HG03135 (cell line): ENCODE data around the gene CLEC16A.
A peak's percentile ranks its signal among the peaks of the same experiment; 100 is the strongest.

Experiments used
- ATAC-seq: cut with Tn5 transposase; IDR thresholded peaks from one replicate; pipeline ENCODE4 v1.9.1; 2021; ENCODE audit warnings: mild to moderate bottlenecking, moderate library complexity; ENCODE audit not compliant: unreplicated experiment

CLEC16A gene

DNA sequence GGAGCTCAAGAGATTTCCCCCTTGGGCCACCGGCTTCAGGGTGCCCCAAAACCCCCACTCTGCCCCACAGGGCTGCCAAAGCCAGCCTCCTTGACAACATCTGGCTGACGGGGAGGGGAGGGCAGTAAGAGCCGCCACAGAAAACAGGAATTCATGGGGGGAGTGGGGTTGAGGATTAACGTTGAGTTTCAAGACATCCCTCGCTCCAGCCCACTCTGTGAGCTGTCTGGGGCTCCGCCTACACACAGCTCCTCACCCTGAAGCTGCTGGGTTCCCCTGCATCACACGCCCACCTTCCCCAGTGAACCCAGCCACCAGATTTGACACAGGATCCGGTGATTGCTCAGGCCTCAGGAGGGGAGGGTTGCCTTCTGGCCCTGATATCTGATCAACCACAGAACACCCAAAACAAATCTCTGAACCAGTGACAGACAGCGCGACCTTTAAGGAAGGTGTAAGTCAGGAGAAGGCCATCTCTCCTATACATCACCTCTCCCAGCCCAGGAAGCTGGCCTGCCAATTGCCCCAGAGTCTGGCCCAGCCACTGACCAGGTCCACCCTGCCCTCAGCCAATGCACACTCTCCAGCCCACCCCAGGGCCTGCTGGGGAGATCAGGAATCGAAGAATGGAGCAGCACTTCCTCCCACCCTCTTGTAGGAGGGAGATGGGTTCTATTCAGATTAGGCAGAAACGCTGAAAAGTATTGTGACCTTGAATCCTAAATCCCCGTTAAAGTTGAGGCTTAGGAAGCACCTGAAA is 132.1 kb downstream of the CLEC16A start:
- ATAC-seq = peak; percentile 54

DNA sequence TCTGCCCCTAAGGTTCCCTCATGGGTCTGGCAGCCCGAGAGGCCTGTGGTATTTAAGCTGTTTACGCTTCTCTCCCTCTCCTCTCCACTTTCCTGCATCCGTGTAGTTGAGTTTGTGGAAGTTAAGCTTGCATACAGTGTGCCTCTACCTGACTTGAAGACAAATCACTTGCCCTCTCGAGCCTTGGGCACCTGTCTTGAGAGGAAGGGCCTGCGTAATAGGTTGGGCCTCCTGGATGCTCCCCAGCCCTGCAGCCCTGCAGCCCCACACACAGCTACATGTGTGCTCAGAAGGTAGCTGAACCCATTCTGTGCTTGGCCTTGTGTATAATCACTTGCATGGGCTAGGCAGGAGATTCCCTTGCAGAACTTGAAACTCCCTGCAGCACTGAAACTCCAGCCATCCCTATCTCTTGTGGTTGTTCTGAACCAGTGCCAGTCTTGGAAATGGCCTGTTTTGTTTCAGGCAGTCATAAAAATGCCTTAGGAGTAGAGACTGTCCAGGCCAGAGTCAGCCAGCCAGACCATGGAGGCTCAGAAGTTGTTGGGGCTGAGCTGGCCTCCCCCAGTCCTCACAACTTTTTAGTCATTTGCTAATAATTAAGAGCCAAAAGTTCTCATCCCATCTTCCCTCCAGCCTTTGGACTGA is 134.6 kb downstream of the CLEC16A start:
- ATAC-seq = no peak

DNA sequence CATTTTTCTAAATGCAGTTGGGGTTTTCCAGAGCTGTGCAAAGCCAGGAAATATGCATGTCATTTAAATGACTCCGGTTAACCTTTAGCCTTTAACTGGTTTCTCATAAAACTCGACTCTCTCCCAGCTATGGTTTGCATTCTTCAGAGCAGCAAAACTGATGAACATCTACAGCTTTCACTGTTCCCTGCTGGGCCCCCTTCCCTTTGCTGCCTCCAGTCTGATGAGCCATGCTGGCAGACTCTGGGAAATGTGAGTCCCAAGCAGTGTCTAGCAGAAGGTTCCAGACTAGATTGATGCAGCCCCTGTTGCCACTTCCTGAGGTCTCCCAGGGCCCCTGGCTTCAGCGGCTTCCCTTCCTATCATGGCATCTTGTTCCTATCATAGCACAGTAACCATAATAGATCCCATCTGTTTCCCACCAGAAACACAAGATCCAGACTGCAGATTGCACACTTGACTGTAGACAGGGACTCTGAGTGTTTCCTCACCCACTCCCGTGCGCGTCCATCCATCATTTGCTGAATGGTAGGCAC is 135.4 kb downstream of the CLEC16A start:
- no peak for ATAC-seq

GRCh38 chr16:11080327-11080967 is 136.1 kb downstream of the CLEC16A start:
- no peak for ATAC-seq

GRCh38 chr16:11080999-11081630 is 136.8 kb downstream of the CLEC16A start:
- no peak for ATAC-seq

GRCh38 chr16:11082108-11082859 is 137.9 kb downstream of the CLEC16A start:
- ATAC-seq = no peak

- ATAC-seq = no peak
Observed at GRCh38 chr16:11082860-11083388, 138.6 kb downstream of the CLEC16A start.

DNA sequence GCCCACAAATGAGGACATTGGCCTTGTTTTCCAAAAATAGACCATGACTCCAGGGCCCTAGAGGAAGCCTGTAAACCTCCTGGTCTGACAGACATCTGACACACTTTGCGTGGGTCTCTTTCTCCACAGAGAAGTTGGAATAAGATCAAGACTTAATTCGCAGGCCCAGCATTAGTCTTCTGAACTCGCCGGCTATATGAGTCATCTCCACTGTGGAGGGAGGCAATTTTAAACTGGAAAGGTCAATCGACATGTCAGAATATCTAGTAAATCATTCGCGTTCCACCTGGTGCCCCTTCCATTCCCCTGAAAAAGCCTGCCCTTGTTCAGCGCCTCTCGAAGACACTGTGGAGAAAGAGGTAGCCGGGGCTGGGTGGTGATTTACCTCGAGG is 140.1 kb downstream of the CLEC16A start:
- no peak for ATAC-seq

DNA sequence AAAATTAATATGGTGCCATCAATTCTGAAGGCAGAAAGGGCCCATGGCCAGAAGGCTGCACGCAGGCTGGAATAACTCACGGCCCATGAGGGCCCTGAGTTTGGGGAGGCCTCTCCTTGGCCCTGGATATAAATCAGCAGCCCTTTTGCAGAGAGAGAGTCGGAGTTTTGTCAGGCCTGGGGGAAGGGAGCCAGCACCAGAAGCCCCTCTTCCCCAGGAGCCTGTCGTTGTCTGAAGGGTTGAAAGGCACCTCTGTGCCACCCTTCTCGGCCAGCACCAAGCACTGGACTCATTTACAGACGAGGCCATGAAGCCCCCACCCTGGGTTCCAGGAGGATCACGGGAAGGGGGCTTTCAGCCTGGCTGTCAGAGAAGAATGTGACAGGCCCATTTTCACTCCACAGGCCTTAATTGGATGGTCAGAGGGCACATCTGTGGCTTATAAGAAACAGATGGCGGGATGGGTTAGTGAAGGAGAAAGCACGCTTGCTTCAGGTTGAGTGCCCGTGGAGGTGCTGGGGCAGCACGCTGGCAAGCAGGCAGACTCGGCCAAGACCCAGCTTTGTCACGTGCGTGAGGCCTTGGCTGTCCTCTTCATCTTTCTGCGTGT is 140.6 kb downstream of the CLEC16A start:
- ATAC-seq = no peak

DNA sequence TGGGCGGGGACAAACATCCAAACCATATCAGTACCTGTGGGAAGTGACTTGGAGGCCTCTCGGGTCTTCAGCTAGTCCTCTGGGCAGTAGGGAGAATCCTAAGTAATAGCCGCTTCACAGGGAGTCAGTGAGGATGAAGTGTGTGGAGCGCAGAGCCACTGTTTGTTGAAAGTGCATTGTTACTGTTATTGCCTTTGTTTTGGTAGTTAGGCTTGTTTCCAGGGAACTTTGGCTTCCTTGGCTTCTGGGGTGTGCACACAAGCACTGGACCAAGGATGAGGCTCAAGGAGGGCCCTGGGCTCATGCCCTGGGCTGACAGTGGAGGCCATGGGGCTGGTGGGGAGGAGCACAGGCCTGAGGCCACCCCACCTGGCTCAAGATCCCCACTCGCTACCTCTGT is 141.6 kb downstream of the CLEC16A start:
- ATAC-seq = no peak

DNA sequence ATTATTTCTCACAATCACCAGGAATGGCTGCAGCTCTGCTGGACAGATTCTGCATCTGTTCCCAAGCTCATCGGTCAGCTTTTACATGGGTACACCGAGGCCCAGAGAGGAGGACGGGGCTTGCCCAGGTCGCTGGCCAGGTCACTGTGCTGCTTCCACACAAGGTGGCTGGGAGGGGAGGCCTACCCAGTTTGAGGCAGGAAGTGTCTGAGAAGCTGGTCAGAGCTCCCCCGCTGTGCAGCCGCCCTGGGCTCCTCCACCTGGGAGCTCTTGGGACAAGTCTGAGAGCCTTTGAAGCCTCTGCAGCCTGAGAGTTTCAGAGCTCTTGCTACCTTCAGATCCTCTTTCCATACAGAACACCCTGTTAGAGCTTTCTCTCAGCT is 143.3 kb downstream of the CLEC16A start:
- ATAC-seq = no peak

GRCh38 chr16:11088074-11088730 is 143.8 kb downstream of the CLEC16A start:
- no peak for ATAC-seq

DNA sequence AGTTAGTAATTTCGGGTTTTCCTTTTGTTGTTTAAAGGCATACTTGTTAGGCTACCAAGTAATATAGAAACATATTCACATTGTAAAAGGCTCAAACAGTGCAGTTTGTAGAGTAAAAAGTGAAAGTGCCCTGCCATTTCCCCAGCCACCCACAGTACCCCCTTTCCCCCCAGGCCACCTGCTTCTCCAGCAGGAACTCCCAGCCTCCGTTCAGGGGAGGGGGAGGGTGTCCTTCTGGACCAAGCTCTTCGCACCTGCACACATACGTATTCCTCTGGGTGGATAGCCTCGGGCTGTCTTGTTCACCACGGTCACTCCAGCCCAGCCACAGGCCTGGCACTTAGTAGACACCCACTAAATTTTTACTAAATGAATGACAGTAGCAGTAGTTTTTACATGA is 144.5 kb downstream of the CLEC16A start:
- ATAC-seq = no peak

GRCh38 chr16:11089504-11090124 is 145.2 kb downstream of the CLEC16A start:
- ATAC-seq = no peak

GRCh38 chr16:11090232-11090631 is 145.9 kb downstream of the CLEC16A start:
- ATAC-seq = no peak

GRCh38 chr16:11091021-11091785 is 146.8 kb downstream of the CLEC16A start:
- no peak for ATAC-seq

GRCh38 chr16:11092788-11093571 is 148.6 kb downstream of the CLEC16A start:
- no peak for ATAC-seq
